Anterior cingulate cortex (tissue), 58 donors: ENCODE data around the gene GPR78.
"Not testable (repeated sequence)": the region's sequence is repeated elsewhere in the genome, so short reads cannot be mapped to it uniquely, and the experiment has no call there.

ENCODE experiments used
- DNase-seq, 58 donors: peaks; one replicate each; lab custom pipeline; 2025; lab: John Stamatoyannopoulos, UW

The GPR78 gene

DNA sequence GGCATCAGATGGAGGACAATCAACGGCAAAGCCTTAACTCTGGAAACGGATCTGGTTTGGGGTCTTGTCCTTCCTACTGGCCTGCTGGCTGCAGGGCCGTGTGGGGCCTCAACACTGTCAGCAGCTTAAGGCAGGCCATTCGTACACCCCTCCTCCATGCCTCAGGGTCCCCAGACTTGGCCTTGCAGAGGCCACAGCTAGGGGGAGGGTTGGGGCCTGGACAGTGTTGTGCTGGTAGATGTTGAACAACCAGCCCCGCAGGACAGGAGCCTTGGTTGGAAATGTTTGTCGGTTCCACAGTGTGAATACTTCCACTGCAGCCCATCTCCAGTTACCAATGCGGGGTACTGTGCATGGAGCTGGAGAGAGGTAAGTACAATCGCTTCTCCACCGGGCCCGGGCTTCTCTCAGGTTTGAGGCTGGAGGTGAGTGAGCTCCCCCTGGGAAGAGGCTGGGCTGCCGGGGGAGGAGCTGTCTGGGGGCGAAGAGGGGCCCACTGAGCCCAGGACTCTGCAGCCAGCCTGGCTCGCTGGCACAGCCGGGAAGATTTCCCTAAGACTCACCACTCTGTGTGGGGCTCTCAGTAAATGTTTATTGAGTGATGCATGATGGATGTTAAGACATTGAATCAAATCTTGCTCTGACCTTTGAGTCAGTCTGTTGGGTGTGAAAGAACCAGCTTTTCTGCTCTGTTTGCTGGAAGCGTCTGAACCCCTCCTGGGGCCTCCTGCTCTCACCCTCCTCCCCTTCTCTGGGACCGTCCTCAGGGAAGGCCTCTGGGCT is 19.7 kb upstream of the GPR78 start:
- DNase-seq = no peak

GRCh38 chr4:8564595-8564994 is 15.6 kb upstream of the GPR78 start:
- DNase-seq = no peak

- DNase-seq = no peak
Measured at GRCh38 chr4:8568068-8568668, 12.0 kb upstream of the GPR78 start.

DNA sequence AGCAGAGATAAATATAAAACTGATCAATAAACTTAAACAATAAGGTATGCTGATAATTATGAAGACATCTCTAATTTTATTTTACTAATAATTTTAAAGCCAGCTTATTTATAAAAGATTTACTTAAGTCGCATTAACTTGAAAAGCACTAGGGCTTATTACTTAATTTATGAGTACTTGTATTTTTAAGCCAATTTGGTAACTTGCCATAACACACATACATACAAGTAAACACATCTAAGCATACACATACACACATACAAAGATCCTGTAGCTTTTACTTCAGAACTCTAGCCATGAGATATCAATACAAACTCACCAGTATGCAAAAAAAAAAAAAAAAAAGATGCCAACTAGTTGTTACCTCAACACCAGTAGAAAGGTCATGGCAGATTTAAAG is 10.0 kb upstream of the GPR78 start:
- DNase-seq = no peak

DNA sequence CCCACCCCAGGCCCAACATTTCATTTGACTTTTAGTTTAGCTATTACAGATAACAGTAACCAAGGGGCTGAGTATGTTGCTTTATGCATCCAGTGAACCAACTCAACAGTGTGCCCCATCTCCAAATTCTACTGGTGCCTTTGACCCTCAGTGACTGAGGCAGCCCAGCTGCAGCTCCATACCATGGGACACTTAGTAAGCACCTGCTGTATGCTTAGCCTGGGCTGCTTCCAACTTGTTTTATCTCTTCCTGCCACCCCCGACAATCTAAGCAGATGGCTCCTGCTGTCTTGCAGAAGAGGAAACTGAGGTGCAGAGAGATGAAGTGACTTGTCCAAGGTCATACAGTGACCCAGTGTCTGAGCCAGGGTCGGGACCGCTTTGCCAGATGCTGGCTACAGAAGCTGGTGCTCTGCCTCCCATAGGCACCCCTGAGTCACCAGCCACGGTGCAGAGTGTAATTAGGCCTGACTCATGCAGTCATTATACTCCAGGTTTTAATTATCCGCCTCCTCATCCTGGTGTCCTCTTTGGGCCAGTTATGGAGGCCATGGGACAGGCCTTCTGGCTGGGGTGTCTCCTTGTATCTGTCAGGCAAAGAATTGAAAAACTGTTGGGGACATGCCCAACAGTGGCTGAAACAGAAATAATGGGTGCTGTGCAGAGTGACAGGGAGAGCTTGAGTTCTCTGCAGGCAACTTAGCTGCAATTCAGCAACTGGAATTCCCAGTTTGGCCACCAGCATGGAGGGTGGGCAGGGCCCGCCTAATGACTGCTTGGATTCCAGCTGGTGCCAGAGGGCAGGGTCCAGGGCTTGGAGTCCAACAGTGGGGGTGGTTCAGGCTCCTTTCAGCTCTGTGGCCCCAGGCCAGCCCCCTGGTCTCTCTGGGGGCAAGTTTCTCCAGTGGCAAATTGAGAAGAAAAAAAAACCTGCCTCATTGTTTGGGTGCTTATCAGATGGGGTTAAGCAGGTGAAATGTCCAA is 8.2 kb upstream of the GPR78 start:
- no peak for DNase-seq

DNA sequence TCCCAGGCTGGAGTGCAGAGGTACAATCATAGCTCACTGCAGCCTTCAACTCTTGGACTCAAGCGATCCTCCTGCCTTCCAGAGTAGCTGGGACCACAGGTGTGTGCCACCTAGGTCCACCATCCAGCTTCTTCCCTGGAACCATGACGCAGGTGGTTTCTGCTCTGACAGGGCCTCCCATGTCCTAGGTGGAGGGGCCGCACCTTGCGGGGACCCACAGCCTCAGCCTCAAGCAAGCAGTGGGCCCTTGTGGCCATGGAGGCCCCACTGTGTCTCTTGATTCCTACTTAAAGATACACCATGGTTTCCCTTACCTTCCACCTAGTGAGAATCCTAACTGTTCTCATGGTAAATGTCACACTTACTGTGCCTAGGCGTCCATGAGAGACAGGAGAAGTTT is 6.9 kb upstream of the GPR78 start:
- no peak for DNase-seq

DNA sequence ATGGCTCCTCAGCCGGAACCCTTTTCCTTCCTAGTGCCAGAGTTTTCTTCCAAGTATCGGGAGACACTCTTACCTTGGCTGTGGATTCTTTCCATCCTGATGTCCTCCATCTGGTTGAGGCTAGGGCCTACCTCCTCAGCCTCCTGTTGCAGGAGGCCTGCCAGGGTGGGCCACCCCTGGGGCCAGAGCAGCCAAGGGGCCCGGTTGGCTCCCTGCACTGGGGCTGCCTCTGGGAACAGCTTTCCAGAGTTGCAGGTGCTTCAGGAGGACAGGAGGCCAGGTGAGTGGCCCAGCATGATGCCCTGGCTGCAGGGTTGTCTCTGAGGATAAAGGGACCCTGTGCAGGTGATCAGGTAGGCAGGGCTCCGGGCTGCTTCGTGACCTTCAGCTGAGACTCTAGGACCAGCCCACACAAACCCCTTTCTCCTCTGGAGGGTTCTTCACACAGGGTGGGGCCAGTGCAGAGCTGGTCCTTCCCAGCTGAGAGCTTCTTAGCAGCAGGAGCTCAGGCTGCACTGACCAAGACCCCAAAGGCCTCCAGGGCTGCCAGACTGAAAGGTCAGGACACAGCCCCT is 5.3 kb upstream of the GPR78 start:
- DNase-seq = no peak

GRCh38 chr4:8575457-8575856 is 4.7 kb upstream of the GPR78 start:
- DNase-seq = no peak

DNA sequence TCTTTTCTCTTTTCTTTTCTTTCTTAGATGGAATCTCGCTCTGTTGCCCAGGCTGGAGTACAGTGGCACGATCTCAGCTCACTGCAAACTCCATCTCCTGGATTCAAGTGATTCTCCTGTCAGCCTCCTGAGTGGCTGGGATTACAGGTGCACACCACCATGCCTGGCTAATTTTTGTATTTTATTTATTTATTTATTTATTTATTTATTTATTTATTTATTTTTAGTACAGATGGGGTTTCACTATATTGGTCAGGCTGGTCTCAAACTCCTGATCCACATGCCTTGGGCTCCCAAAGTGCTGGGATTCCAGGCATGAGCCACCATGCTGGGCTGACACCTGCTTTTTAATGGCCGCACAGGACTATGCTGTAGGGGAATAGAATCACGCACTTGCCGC is 3.6 kb upstream of the GPR78 start:
- DNase-seq = not testable (repeated sequence)

GRCh38 chr4:8577046-8577445 is 3.1 kb upstream of the GPR78 start:
- DNase-seq = no peak

DNA sequence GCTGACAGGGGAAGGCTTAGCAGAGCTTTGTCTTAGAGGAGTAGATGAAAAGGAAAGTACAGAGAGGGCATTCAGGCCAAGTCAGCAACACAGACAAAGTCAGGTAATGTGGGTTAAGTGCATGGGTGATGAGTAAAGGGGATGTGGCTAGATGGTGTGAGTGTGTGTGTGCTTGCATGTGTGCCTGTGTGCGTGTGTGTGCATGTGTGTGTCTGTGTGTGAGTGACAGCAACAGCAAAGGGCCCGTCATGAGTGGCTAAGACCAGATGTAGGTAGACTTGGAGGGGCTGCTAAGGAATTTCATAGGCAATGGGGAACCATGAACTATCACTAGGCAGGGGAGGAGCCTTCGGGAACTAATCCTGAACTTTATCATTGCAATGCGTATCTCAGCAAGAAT is 2.2 kb upstream of the GPR78 start:
- DNase-seq = no peak

- DNase-seq = no peak
Measured at GRCh38 chr4:8578717-8579116, 1.5 kb upstream of the GPR78 start.

GRCh38 chr4:8579526-8580320 is 469 bp upstream of the GPR78 start:
- DNase-seq = no peak

GRCh38 chr4:8581094-8581861 is 1.1 kb downstream of the GPR78 start:
- DNase-seq = no peak

GRCh38 chr4:8582016-8582415 is 1.8 kb downstream of the GPR78 start:
- DNase-seq = no peak

DNA sequence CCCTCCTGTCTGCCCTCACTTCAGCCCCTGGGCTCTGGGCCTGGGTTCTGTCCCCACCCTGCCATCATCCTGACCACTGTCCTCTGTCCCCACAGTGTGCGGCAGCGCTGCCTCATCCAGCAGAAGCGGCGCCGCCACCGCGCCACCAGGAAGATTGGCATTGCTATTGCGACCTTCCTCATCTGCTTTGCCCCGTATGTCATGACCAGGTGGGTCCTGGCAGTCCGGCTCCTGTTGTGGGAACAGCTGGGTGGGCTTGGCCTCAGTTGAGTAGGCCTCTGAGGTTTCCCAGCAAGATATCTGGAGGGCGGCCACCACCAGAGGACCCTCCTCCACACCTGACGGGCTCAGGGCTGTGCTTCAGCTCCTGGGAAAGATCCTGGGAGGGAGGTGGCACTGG is 2.2 kb downstream of the GPR78 start:
- DNase-seq = no peak

DNA sequence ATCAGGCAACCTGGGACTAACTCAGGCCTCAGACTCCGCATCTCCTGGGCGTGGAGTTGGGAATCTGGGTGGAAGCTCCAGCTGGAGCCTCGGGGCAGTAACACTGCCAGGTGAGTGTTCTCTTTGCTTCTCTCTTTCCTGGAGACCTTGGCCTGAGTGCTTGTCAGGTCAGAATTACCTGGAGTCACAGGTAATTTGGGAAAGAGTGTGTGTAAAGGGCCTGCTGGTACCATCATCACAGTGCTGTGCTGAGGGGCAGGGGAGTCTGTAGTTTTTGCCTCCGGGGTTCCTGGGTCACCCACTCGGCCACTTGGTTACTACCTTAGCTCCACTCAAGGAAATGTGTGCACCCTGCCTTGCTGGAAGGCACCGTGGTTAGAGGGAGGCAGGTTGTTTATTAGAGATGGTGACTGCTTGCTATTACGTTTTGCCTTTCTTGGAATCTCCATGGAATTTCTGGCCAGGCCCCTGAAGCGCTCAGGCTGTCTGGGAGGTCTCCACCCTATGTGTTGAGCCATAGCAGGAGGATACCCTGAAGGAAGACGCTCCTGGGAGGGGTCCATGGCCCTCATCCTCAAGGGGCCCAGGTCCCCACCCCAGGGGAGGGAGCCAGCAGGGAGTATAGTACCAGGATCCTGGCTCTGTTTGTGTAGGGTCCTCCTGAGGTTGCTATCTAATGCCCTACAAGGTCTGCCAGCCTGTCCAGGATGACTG is 2.9 kb downstream of the GPR78 start:
- no peak for DNase-seq

- peak in 2 of 58 donors; percentile 8 to 20 for DNase-seq
Measured at GRCh38 chr4:8583655-8584025, 3.4 kb downstream of the GPR78 start.

DNA sequence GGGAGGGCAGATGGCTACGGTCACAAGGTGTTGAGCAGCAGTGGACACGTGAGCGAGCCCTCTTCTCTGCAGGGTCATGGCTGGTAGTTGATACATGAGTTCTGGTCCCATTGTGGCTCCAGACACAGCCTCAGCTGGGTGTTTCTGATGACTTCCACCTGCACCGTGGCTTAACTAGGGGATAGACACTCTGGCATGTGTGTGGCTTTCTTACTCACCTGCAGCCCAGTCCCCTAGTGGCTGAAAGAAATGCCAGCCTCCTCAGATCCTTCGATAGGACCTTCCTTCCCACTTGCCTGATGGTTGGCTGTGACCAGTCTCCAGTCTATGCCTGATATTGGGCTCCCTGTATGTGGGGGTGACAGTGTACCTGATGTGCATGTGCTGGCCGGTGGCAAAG is 5.0 kb downstream of the GPR78 start:
- no peak for DNase-seq
